Measurements from ENCODE around the gene UGT2B15. TPM values are rescaled to one million over a fixed set of nuclear protein-coding genes. Genes with fewer than 3 reads are reported as not detected.

The UGT2B15 gene
- not detected in 2 replicates for total RNA-seq (ENCODE audit: low replicate concordance)

GRCh38 chr4:68670479-68670939 is at the start of gene UGT2B15:
UGT2B15 (minus strand) TSS chr4:68670652; CDS start chr4:68670618, 34 bp downstream.

Other genes starting within 250 kb of the UGT2B15 start
- not detected in 2 replicates for gene TMPRSS11E, start 223.2 kb downstream of the UGT2B15 start, total RNA-seq (ENCODE audit: low replicate concordance)
- not detected in 2 replicates for gene UGT2B17, start 94.3 kb downstream of the UGT2B15 start, total RNA-seq (ENCODE audit: low replicate concordance)
- not detected in 2 replicates for gene UGT2B10, start 145.3 kb upstream of the UGT2B15 start, total RNA-seq (ENCODE audit: low replicate concordance)

All from smooth muscle cell of the coronary artery (primary cell).